ENCODE results near the gene RALGDS. TPM values are rescaled to one million over a fixed set of nuclear protein-coding genes. Genes with fewer than 3 reads are reported as not detected.

The RALGDS gene
- total and polyA plus RNA-seq, 9 of the 15 experiments (the other 6 are each of a cell fraction or from before 2014, with no cell fraction given) = 0.75 to 43.3 (median 27.1) TPM

DNA sequence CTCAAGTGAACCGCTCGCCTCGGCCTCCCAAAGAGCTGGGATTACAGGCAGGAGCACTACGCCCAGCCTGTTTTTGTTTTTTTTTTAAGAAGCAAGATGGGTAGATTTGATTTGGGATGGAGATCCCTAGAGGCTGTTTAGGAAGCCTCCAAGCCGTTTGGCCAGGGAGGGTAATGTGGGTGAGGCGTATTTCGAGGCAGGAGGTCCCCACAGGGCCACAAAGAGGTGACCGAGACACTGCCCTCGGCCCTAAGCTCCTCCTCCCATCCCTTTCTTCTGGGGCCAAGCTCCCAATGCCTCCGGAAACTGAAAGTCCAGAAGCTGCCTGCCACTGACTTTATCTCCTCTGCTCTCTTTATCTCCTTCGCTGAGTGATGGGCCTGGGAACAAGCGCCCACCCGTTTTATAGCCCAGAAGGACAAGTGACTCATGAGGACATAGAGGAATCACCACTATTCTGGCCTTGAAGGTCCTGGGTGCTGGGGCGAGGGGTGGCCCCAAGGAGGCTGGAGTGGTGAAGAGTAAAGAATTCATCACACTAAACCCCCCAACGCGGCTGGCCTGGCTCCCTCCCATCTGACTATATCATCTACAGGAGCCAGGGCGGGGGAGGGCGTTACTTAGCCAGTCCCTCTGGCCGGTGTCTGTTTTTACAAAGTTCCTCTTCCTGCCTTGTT is 2.0 kb upstream of the RALGDS start (continued):
- TF ChIP-seq KAT8 (IDR thresholded peaks at IDR 0.05; ENCODE audit: low read depth) = no peak
- no peak for TF ChIP-seq HNRNPK (IDR thresholded peaks at IDR 0.05; ENCODE audit: low read depth, low read length, poor library complexity, severe bottlenecking)
- TF ChIP-seq SREBF1 (IDR thresholded peaks at IDR 0.05; ENCODE audit: borderline replicate concordance, low read depth, low read length) = no peak
- peak; percentile 31; the same call in 1 of the 2 replicates for TF ChIP-seq STAT5A (IDR thresholded peaks at IDR 0.05; ENCODE audit: borderline replicate concordance, low read length)
- TF ChIP-seq EP400 (IDR thresholded peaks at IDR 0.05) = peak; percentile 48; the same call in 1 of the 2 replicates
- TF ChIP-seq MTF1 (CRISPR knock-in tag; IDR thresholded peaks at IDR 0.05; ENCODE audit: borderline replicate concordance) = no peak
- TF ChIP-seq FOS (IDR thresholded peaks at IDR 0.05; ENCODE audit: extremely low read depth, insufficient read length) = peak; percentile 4
- TF ChIP-seq ZNF165 (CRISPR knock-in tag; IDR thresholded peaks at IDR 0.05; ENCODE audit: borderline replicate concordance) = no peak
- TF ChIP-seq CEBPZ (IDR thresholded peaks at IDR 0.05; ENCODE audit: borderline replicate concordance, low read depth, low read length) = no peak
- TF ChIP-seq LARP7 (IDR thresholded peaks at IDR 0.05) = peak; percentile 52; the same call in 1 of the 2 replicates
- TF ChIP-seq KDM1A (IDR thresholded peaks at IDR 0.05) = peak; percentile 19 to 63; a peak in 2 of 4 replicates
- TF ChIP-seq ZSCAN32 (CRISPR knock-in tag; IDR thresholded peaks at IDR 0.05) = no peak
- TF ChIP-seq NFIC (IDR thresholded peaks at IDR 0.05) = peak; percentile 46; the same call in 1 of the 2 replicates
- TF ChIP-seq MECOM (CRISPR knock-in tag; IDR thresholded peaks at IDR 0.05) = 0 out of 2 replicates have a peak, but pooled peaks have one; percentile 72
- peak; percentile 68 for TF ChIP-seq CXXC5 (CRISPR knock-in tag; IDR thresholded peaks at IDR 0.05)
- TF ChIP-seq HDAC6 (IDR thresholded peaks at IDR 0.05; ENCODE audit: low read depth, low read length) = no peak
- no peak for TF ChIP-seq ZNF57 (CRISPR knock-in tag; IDR thresholded peaks at IDR 0.05)
- no peak for TF ChIP-seq CTCF (IDR thresholded peaks at IDR 0.05 in 2 of 3, conservative IDR thresholded peaks at IDR 0.05 in 1 of 3; ENCODE audit: insufficient read depth in 2 of 3, low read depth in 1 of 3, low read length in 3 of 3)
- TF ChIP-seq, protein P1, sequence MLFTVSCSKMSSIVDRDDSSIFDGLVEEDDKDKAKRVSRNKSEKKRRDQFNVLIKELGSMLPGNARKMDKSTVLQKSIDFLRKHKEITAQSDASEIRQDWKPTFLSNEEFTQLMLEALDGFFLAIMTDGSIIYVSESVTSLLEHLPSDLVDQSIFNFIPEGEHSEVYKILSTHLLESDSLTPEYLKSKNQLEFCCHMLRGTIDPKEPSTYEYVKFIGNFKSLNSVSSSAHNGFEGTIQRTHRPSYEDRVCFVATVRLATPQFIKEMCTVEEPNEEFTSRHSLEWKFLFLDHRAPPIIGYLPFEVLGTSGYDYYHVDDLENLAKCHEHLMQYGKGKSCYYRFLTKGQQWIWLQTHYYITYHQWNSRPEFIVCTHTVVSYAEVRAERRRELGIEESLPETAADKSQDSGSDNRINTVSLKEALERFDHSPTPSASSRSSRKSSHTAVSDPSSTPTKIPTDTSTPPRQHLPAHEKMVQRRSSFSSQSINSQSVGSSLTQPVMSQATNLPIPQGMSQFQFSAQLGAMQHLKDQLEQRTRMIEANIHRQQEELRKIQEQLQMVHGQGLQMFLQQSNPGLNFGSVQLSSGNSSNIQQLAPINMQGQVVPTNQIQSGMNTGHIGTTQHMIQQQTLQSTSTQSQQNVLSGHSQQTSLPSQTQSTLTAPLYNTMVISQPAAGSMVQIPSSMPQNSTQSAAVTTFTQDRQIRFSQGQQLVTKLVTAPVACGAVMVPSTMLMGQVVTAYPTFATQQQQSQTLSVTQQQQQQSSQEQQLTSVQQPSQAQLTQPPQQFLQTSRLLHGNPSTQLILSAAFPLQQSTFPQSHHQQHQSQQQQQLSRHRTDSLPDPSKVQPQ (CRISPR knock-in tag; IDR thresholded peaks at IDR 0.05; ENCODE audit: borderline replicate concordance) = no peak
- TF ChIP-seq, protein P2, sequence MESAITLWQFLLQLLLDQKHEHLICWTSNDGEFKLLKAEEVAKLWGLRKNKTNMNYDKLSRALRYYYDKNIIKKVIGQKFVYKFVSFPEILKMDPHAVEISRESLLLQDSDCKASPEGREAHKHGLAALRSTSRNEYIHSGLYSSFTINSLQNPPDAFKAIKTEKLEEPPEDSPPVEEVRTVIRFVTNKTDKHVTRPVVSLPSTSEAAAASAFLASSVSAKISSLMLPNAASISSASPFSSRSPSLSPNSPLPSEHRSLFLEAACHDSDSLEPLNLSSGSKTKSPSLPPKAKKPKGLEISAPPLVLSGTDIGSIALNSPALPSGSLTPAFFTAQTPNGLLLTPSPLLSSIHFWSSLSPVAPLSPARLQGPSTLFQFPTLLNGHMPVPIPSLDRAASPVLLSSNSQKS (CRISPR knock-in tag; IDR thresholded peaks at IDR 0.05) = no peak
